ENCODE results near the gene DZIP1L. TPM values are rescaled to one million over a fixed set of nuclear protein-coding genes. Genes with fewer than 3 reads are reported as not detected.
"Not testable (repeated sequence)": the region's sequence is repeated elsewhere in the genome, so short reads cannot be mapped to it uniquely, and the experiment has no call there.

Gene DZIP1L
- total RNA-seq, 1 donor from 2014 or later: 23.4 TPM

- H3K27me3 Mint-ChIP-seq (ENCODE audit: unreplicated experiment): no peaks in the 10 kb centered on the region
- no peak for DNase-seq (ENCODE audit: extremely low spot score, unreplicated experiment)
- H3K4me3 Mint-ChIP-seq (ENCODE audit: unreplicated experiment): no peak overlapping the region
- TF ChIP-seq, protein P1, sequence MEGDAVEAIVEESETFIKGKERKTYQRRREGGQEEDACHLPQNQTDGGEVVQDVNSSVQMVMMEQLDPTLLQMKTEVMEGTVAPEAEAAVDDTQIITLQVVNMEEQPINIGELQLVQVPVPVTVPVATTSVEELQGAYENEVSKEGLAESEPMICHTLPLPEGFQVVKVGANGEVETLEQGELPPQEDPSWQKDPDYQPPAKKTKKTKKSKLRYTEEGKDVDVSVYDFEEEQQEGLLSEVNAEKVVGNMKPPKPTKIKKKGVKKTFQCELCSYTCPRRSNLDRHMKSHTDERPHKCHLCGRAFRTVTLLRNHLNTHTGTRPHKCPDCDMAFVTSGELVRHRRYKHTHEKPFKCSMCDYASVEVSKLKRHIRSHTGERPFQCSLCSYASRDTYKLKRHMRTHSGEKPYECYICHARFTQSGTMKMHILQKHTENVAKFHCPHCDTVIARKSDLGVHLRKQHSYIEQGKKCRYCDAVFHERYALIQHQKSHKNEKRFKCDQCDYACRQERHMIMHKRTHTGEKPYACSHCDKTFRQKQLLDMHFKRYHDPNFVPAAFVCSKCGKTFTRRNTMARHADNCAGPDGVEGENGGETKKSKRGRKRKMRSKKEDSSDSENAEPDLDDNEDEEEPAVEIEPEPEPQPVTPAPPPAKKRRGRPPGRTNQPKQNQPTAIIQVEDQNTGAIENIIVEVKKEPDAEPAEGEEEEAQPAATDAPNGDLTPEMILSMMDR (IDR thresholded peaks at IDR 0.05): no peak
- no peaks in the 10 kb centered on the region for H3K4me1 Mint-ChIP-seq (ENCODE audit: unreplicated experiment)
- H3K36me3 Mint-ChIP-seq (ENCODE audit: unreplicated experiment): peaks cover 44% of the 10 kb centered on the region
- H3K27ac Mint-ChIP-seq (ENCODE audit: unreplicated experiment): no peak overlapping the region
- no peaks in the 10 kb centered on the region for H3K9me3 Mint-ChIP-seq (ENCODE audit: unreplicated experiment)
Observed at GRCh38 chr3:138099417-138099816, 16.0 kb downstream of the DZIP1L start.

DNA sequence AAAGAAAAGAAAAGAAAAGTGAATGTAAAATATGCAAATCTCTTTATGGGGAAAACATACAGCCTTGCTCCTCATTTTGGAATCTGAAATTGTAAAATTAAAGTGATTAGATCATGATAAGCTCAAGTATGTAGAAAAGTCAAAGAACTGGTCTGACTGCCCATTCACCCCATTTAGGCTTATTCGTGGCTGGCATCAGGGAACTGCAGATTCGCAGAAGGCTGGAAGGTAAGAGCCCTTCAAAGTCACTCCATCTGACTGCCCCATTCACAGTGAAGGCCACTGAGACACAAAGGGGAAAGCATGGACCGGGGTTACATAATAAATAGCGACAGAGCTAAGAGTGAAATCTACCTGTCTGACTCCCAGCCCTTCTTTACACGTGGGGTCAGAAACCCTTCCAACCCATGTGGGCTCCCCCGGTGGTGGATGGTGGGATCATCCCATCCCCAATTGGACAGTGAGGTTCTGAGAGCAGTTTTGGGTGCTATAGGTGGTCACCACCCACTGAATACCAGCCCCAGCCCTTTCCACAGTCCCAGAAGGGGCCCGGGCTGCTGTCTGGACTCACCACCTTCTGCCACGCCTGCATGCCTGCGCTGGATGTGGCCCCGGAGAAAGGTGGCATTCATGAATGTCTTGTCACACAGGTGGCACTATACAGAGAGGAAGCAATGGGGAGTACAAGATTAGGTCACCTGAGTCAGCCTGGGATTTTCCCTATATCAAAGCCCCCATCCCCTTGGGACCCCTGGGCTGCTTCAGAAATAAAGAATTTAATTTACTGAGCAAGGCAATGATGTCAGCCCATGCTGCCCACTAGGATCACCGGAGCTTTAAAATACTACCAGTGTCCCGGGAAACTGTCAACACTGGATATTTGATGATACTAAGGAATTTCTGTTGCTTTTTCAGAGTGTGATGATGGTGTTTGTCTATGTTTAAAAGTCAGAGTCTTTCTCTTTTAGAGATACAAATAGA, 17.9 kb downstream of the DZIP1L start:
- Mint-ChIP-seq H3K27me3 (ENCODE audit: unreplicated experiment) (no peaks in the 10 kb centered on the region), H3K4me1 (ENCODE audit: unreplicated experiment) (no peaks in the 10 kb centered on the region), H3K4me3 (ENCODE audit: unreplicated experiment) (no peak overlapping the region), H3K36me3 (ENCODE audit: unreplicated experiment) (peaks cover 51% of the 10 kb centered on the region), H3K27ac (ENCODE audit: unreplicated experiment) (peak overlapping the region; percentile 44), H3K9me3 (ENCODE audit: unreplicated experiment) (peaks cover 12% of the 10 kb centered on the region)
- TF ChIP-seq, protein P1 (IDR thresholded peaks at IDR 0.05): peak; percentile 48
- no peak for DNase-seq (ENCODE audit: extremely low spot score, unreplicated experiment)

- H3K4me1 Mint-ChIP-seq (ENCODE audit: unreplicated experiment): peaks cover 7% of the 10 kb centered on the region
- H3K4me3 Mint-ChIP-seq (ENCODE audit: unreplicated experiment): no peak overlapping the region
- H3K27ac Mint-ChIP-seq (ENCODE audit: unreplicated experiment): no peak overlapping the region
- no peaks in the 10 kb centered on the region for H3K27me3 Mint-ChIP-seq (ENCODE audit: unreplicated experiment)
- DNase-seq (ENCODE audit: extremely low spot score, unreplicated experiment): no peak
- H3K9me3 Mint-ChIP-seq (ENCODE audit: unreplicated experiment): peaks cover 12% of the 10 kb centered on the region
- TF ChIP-seq, protein P1 (IDR thresholded peaks at IDR 0.05): no peak
- H3K36me3 Mint-ChIP-seq (ENCODE audit: unreplicated experiment): peaks cover 43% of the 10 kb centered on the region
Observed at GRCh38 chr3:138093721-138094120, 21.7 kb downstream of the DZIP1L start.

GRCh38 chr3:138092023-138092422, 23.4 kb downstream of the DZIP1L start:
- TF ChIP-seq, protein P1 (IDR thresholded peaks at IDR 0.05): no peak
- Mint-ChIP-seq H3K27me3 (ENCODE audit: unreplicated experiment) (no peaks in the 10 kb centered on the region), H3K36me3 (ENCODE audit: unreplicated experiment) (peaks cover 51% of the 10 kb centered on the region), H3K4me1 (ENCODE audit: unreplicated experiment) (peaks cover 7% of the 10 kb centered on the region), H3K27ac (ENCODE audit: unreplicated experiment) (no peak overlapping the region), H3K9me3 (ENCODE audit: unreplicated experiment) (peaks cover 12% of the 10 kb centered on the region), H3K4me3 (ENCODE audit: unreplicated experiment) (no peak overlapping the region)
- DNase-seq (ENCODE audit: extremely low spot score, unreplicated experiment): no peak

DNA sequence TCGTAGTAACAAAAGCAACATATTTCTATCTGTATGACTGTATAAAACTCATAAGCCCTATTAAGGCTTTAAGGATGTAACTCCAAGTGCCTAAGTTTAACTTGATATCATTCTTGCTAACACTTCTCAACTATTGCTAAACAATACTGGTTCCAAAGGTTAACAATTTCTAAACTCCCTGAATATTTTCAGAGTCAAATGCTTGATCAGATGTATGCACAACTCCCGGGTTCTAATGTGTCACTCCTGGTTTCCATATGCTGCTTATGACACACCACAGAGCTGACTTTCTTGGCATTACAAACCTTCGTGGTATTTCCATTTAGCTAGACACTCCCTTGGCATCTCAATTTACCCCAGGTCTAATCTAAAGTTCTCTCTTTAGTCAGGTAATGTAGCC, 26.3 kb downstream of the DZIP1L start:
- Mint-ChIP-seq H3K4me1 (ENCODE audit: unreplicated experiment) (peaks cover 7% of the 10 kb centered on the region), H3K9me3 (ENCODE audit: unreplicated experiment) (peaks cover 11% of the 10 kb centered on the region), H3K27me3 (ENCODE audit: unreplicated experiment) (no peaks in the 10 kb centered on the region), H3K27ac (ENCODE audit: unreplicated experiment) (no peak overlapping the region), H3K36me3 (ENCODE audit: unreplicated experiment) (peaks cover 55% of the 10 kb centered on the region), H3K4me3 (ENCODE audit: unreplicated experiment) (no peak overlapping the region)
- TF ChIP-seq, protein P1 (IDR thresholded peaks at IDR 0.05): no peak
- no peak for DNase-seq (ENCODE audit: extremely low spot score, unreplicated experiment)

- H3K27ac Mint-ChIP-seq (ENCODE audit: unreplicated experiment); H3K27me3 Mint-ChIP-seq (ENCODE audit: unreplicated experiment); H3K9me3 Mint-ChIP-seq (ENCODE audit: unreplicated experiment); DNase-seq (ENCODE audit: extremely low spot score, unreplicated experiment); H3K4me3 Mint-ChIP-seq (ENCODE audit: unreplicated experiment): not testable (repeated sequence)
- Mint-ChIP-seq H3K36me3 (ENCODE audit: unreplicated experiment) (peaks cover 45% of the 10 kb centered on the region), H3K4me1 (ENCODE audit: unreplicated experiment) (peaks cover 34% of the 10 kb centered on the region)
Observed at GRCh38 chr3:138085745-138086144, 29.7 kb downstream of the DZIP1L start.
